GM18858 (cell line): ENCODE measurements around the gene ARMC3.
"Not testable (repeated sequence)": the region's sequence is repeated elsewhere in the genome, so short reads cannot be mapped to it uniquely, and the experiment has no call there.

Source experiments
- ATAC-seq: cut with Tn5 transposase; IDR thresholded peaks from one replicate; pipeline ENCODE4 v1.9.1; 2021; ENCODE audit not compliant: unreplicated experiment

Gene ARMC3

DNA sequence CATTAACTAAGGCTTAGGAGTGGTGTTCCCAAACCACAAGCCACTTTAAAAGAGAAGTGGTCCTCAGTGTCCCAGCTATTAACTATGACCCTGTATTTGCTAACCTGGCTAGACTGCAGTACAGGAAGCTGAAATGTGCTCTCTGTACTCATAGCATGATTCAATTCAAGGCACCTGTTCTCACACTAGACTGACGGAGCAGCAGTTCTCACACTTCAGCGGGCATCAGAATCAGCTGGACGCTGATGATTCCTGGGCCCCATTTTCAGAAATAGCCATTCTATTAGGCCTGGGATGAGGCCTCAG is 143.0 kb downstream of the ARMC3 start:
- ATAC-seq, result peak; percentile 39

DNA sequence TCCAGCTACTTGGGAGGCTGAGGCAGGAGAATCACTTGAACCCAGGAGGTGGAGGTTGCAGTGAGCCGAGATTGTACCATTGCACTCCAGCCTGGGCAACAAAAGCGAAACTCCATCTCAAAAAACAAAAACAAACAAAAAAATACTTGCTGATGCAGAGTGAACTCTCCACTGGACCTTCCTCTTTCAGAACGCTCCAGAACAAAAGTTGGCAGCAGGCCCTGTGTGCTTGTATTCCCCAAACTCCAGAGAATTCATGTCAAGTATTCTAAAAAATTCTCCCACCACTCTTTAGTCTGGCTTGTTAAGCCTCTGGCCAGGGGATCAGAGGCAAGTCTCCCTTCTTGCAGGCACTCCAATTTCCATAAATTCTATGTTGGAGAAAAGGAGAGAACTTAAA is 144.7 kb downstream of the ARMC3 start:
- ATAC-seq, result not testable (repeated sequence)

DNA sequence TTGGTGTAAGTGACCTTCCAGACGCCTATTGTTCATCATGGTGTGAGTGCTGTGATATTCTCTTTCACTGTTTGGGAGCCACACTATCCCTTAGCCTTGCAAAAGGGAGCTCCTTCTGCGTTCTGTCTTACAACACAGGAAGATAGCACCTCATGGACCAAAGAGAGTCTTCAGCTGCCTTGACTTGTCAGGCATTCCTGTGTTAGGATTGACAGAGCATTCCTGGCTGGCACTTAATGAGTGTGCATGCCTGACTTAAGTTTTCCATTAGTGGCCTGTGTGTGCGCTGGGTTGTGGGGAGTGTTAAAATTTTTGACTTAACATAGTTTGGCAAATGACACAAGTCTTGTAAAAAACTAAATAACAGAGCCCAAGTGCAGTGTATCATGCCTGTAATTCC is 145.7 kb downstream of the ARMC3 start:
- ATAC-seq, result no peak

DNA sequence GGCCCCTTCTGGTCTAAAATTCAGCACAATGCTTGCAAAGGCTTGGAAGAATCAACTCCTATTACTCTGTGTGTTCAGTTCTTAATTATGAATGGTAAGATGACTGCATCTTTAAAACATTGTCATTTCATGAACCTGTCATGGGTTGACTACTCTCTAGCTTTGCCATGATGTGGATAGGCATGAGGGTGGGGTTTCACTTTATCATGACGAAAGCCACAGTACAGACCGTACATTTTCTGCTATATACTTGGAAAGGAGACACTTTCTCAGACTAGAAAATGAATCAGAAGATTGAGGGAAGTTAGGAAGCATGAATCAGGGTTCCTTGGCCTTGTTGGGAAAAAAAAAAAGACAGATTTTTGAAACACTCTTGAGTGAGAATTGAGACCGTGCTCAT is 147.8 kb downstream of the ARMC3 start:
- no peak for ATAC-seq

DNA sequence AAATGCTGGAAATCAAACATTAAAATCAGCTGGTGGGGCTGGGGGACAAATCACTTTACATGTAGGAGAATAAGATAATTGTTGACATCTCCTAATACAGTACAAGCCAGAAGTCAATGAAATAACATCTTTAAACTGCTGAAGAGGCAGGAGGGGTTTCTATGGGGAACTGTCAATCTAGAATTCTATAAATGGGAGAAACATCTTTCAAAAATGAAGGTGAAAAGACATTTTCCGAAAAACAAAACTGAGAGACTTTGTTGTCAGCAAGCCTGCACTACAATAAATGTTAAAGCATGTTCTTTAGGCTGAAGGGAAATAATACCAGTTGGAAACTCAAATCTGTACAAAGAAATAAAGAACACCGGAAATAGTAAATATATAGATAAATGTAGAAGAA is 150.3 kb downstream of the ARMC3 start:
- ATAC-seq, result no peak

DNA sequence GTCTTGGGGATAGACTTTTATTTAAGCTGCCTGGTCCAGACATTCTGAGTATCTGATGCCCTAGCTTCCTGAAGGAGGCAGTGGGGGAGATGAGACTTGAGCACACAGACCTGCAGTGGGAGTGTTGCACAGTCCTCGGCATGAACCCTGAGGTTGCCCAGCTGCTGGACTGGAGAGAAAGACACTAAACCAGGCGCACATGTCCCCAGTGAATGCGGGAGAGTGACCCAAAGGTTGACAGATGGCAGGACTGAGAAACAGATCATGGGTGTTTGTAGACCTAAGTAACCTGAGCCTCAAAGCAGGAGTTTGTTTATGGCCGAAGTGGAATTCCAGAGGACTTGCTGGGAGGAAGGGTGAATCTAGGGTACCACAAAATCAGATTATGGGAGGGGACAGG is 151.8 kb downstream of the ARMC3 start:
- no peak for ATAC-seq

DNA sequence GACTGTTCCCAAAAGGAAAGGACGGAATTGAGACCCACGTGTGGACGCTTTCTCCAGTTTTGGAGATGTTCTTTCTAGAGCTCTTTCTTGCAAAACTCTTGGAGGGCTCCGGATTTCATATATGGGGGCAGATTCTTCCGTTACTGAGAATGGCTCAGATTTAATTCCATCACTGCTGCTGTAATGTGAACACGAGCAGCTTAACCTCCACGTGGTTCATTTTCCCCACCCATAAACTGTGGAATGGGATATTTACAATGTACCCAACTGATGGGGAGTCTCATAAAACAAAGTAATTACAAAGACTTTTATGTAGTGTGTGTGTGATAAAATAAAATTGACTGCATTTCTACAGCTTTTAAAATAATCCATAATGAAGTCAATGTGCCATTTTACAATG is 152.4 kb downstream of the ARMC3 start:
- no peak for ATAC-seq

DNA sequence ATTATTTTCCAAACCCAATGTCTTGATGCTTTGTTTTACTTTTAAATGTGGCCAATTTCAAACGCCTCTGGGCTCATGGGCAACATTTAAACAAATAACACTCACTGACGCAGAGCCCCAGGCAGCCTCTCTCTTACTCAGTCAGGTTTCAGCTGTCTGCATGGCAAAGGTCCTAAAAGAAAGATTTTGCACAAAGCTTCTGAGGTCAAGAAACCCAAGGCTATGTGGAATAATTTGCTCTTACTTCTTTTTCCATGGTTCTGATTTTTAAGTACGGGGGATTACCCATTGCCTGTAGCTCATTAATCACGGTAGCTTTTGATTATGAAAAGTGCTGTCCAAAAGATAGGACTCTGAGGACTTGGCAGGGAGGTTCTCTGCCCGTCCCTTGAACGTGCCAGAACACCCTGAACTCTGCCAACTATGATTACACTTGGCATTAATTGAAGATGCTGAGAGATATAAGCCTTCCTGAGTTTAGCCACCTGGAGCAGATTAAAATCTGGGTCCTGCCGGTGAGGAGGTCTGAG is 153.4 kb downstream of the ARMC3 start:
- no peak for ATAC-seq

DNA sequence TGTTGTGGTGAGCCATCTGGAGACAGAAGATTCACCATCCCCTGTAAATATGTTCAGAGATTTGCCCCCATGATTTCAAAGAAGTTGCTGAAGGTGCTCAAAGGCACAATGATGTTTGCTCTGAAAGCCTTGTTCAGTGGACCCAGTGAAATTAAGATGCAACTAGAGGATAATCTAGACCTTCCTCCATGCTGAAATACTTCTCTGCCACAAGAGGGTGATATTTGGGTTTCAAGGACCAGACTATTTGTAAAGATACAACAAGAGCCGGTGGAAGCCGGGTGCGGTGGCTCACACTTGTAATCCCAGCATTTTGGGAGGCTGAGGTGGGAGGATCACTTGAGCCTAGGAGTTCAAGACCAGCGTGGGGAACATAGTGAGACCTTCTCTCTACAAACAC is 154.0 kb downstream of the ARMC3 start:
- ATAC-seq, result no peak
